ENCODE data around the gene ZBTB20.

ZBTB20 gene

DNA sequence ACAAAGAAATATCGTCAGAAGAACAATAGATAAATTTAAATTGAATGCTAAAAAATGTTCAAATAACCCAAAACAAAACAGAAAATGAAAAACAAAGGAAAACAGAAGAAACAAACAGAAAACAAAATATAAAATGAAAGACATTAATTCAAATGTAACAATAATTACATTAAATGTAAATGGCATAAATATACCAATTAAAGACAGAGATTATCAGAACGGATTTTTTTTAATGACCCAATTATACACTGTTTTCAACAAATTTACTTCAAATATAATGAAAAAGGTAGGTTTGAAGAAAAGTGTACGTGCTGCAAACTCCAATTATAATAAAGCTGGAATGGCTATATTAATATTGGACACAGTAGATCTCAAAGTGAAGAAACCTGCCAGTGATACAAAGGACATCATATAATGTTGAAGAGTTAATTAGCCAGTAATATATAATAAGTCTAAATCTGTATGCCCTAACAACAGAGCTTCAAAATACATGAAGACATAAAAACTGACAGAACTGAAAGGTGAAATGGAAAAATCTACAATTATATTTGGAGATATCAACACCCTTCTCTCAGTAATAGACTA, 193.8 kb downstream of the ZBTB20 start:
- TF ChIP-seq FOXP2 (optimal IDR thresholded peaks at IDR 0.05; ENCODE audit: borderline replicate concordance, extremely low read depth, extremely low read length, insufficient read depth), result no peak
- TF ChIP-seq TAF1 (IDR thresholded peaks at IDR 0.05; ENCODE audit: borderline replicate concordance, insufficient read depth, low read length), result no peak
- no peak for TF ChIP-seq SIN3A (IDR thresholded peaks at IDR 0.05; ENCODE audit: borderline replicate concordance, insufficient read depth, low read length)
- TF ChIP-seq, protein P1, sequence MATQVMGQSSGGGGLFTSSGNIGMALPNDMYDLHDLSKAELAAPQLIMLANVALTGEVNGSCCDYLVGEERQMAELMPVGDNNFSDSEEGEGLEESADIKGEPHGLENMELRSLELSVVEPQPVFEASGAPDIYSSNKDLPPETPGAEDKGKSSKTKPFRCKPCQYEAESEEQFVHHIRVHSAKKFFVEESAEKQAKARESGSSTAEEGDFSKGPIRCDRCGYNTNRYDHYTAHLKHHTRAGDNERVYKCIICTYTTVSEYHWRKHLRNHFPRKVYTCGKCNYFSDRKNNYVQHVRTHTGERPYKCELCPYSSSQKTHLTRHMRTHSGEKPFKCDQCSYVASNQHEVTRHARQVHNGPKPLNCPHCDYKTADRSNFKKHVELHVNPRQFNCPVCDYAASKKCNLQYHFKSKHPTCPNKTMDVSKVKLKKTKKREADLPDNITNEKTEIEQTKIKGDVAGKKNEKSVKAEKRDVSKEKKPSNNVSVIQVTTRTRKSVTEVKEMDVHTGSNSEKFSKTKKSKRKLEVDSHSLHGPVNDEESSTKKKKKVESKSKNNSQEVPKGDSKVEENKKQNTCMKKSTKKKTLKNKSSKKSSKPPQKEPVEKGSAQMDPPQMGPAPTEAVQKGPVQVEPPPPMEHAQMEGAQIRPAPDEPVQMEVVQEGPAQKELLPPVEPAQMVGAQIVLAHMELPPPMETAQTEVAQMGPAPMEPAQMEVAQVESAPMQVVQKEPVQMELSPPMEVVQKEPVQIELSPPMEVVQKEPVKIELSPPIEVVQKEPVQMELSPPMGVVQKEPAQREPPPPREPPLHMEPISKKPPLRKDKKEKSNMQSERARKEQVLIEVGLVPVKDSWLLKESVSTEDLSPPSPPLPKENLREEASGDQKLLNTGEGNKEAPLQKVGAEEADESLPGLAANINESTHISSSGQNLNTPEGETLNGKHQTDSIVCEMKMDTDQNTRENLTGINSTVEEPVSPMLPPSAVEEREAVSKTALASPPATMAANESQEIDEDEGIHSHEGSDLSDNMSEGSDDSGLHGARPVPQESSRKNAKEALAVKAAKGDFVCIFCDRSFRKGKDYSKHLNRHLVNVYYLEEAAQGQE (IDR thresholded peaks at IDR 0.05; ENCODE audit: insufficient read depth in 1 of 2, low read depth in 2 of 2, low read length in 2 of 2), result no peak
- no peak for TF ChIP-seq POLR2AphosphoS5 (IDR thresholded peaks at IDR 0.05; ENCODE audit: low read depth, low read length)

DNA sequence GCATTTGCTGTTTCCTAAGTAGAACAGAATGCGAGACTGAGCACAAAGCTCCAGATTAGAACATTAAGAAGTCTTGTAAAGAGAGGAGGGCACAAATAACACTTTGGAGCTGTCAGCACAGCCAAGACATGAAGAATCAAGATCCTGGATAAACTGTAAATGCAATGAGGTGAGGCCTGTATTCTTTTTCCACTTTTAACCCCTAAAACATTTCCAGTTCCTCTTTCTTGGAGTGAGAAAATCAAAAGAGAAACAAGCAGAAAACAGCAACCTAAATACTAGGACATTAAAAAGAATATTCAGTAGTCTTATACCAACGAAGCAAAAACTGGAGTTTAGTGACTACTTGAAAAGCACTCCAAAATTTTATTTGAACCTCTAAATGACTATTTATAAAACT, 204.3 kb downstream of the ZBTB20 start:
- TF ChIP-seq TAF1 (IDR thresholded peaks at IDR 0.05; ENCODE audit: borderline replicate concordance, insufficient read depth, low read length) (no peak), POLR2AphosphoS5 (IDR thresholded peaks at IDR 0.05; ENCODE audit: low read depth, low read length) (no peak), SIN3A (IDR thresholded peaks at IDR 0.05; ENCODE audit: borderline replicate concordance, insufficient read depth, low read length) (no peak), FOXP2 (optimal IDR thresholded peaks at IDR 0.05; ENCODE audit: borderline replicate concordance, extremely low read depth, extremely low read length, insufficient read depth) (no peak)
- TF ChIP-seq, protein P1 (IDR thresholded peaks at IDR 0.05; ENCODE audit: insufficient read depth in 1 of 2, low read depth in 2 of 2, low read length in 2 of 2), result no peak

DNA sequence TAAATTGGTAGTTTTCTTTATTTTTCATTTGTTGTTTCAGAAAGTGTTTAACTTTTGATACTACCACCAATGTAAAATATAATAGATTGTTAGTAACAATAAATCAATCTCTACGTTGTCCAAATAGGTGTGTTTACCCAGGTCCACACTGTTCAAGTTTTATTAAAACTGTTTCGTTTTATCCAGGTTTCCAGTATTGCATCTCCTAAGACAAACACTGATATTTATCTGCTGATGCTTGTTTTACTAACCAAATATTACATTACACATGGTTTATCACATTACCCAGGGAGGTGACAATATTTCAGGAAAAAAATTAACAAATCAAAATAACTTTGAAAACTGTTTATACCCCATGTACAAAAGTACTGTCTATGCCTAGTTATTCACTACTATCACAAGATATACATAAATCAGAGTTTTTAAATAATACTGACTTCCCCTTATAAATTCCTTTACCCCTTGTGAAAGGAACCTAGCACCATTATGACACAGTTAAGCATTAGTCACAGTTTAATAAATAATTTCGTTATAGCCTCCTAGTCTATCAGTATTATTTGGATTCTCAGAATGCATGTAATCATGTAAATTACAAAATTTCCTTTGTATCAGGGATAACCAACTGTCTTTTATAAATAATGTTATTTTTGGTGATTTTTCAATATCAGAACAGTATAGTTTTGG, 205.3 kb downstream of the ZBTB20 start:
- TF ChIP-seq SIN3A (IDR thresholded peaks at IDR 0.05; ENCODE audit: borderline replicate concordance, insufficient read depth, low read length), result no peak
- TF ChIP-seq, protein P1 (IDR thresholded peaks at IDR 0.05; ENCODE audit: insufficient read depth in 1 of 2, low read depth in 2 of 2, low read length in 2 of 2), result no peak
- TF ChIP-seq FOXP2 (optimal IDR thresholded peaks at IDR 0.05; ENCODE audit: borderline replicate concordance, extremely low read depth, extremely low read length, insufficient read depth), result no peak
- no peak for TF ChIP-seq TAF1 (IDR thresholded peaks at IDR 0.05; ENCODE audit: borderline replicate concordance, insufficient read depth, low read length)
- no peak for TF ChIP-seq POLR2AphosphoS5 (IDR thresholded peaks at IDR 0.05; ENCODE audit: low read depth, low read length)

DNA sequence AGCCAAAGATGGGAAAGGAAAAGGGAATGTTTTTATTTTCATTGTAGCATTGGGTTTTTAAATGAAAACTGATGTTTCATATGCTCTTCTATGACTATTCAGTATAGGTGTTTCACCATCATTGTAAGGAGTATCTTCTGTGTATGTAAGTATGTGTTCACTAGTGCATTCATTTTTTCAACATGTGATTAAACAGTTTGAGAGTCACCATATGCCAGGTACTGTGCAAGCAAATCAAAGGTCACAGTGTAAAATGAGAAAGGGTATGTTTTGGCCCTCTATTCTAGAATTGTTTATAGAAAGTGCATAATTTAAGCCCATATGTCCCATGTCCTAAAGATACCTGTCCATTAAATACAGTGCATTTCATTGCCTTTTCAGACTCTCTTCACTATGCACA, 207.2 kb downstream of the ZBTB20 start:
- TF ChIP-seq, protein P1 (IDR thresholded peaks at IDR 0.05; ENCODE audit: insufficient read depth in 1 of 2, low read depth in 2 of 2, low read length in 2 of 2), result no peak
- no peak for TF ChIP-seq POLR2AphosphoS5 (IDR thresholded peaks at IDR 0.05; ENCODE audit: low read depth, low read length)
- no peak for TF ChIP-seq TAF1 (IDR thresholded peaks at IDR 0.05; ENCODE audit: borderline replicate concordance, insufficient read depth, low read length)
- TF ChIP-seq SIN3A (IDR thresholded peaks at IDR 0.05; ENCODE audit: borderline replicate concordance, insufficient read depth, low read length), result no peak
- no peak for TF ChIP-seq FOXP2 (optimal IDR thresholded peaks at IDR 0.05; ENCODE audit: borderline replicate concordance, extremely low read depth, extremely low read length, insufficient read depth)
